Subcutaneous abdominal adipose tissue (tissue), 5 donors: ENCODE measurements around the gene JADE1.

Source experiments
- H3K27ac ChIP-seq: one replicate; pipeline ENCODE4 v1.7.0; 2013; ENCODE audit warnings: low read depth, mild to moderate bottlenecking, inconsistent platforms, low read length, moderate library complexity
- H3K27me3 ChIP-seq, 5 donors: one replicate each; pipeline ENCODE4 v1.7.0; 2013; ENCODE audit warnings: low read length in 5 of 5, inconsistent platforms in 1 of 5; ENCODE audit not compliant: control insufficient read depth in 5 of 5, insufficient read depth in 4 of 5
- H3K36me3 ChIP-seq, 5 donors: one replicate each; pipeline ENCODE4 v1.7.0; 2013; ENCODE audit warnings: low read length in 5 of 5; ENCODE audit not compliant: control insufficient read depth in 5 of 5, insufficient read depth in 5 of 5
- H3K4me1 ChIP-seq, 5 donors: one replicate each; pipeline ENCODE4 v1.7.0; 2013; ENCODE audit warnings: low read length in 5 of 5, mild to moderate bottlenecking in 3 of 5, moderate library complexity in 1 of 5; ENCODE audit not compliant: control insufficient read depth in 5 of 5, insufficient read depth in 5 of 5
- H3K4me3 ChIP-seq, 5 donors: one replicate each; pipeline ENCODE4 v1.7.0; 2013; ENCODE audit warnings: low read length in 5 of 5, low read depth in 1 of 5
- H3K9ac ChIP-seq, 5 donors: one replicate each; pipeline ENCODE4 v1.7.0; 2013; ENCODE audit warnings: low read length in 5 of 5, mild to moderate bottlenecking in 4 of 5, moderate library complexity in 3 of 5
- H3K9me3 ChIP-seq, 5 donors: one replicate each; pipeline ENCODE4 v1.7.0; 2013; ENCODE audit warnings: low read length in 5 of 5; ENCODE audit not compliant: control insufficient read depth in 5 of 5
- donor health status: healthy.
- donor health status: healthy.
- donor health status: healthy.
- donor health status: healthy.
- donor health status: healthy.

JADE1 gene

GRCh38 chr4:128868758-128869157 is 59.3 kb downstream of the JADE1 start:
- no peaks in the 10 kb centered on the region for H3K27me3 ChIP-seq
- H3K36me3 ChIP-seq, result peaks cover 53 to 86% (median 67%) of the 10 kb centered on the region in 5 donors
- no peak overlapping the region for H3K4me3 ChIP-seq
- H3K4me1 ChIP-seq, result no peaks in the 10 kb centered on the region
- peak overlapping the region in 1 of 5 donors; percentile 22 for H3K9ac ChIP-seq
- no peaks in the 10 kb centered on the region for H3K9me3 ChIP-seq
- H3K27ac ChIP-seq, result no peak overlapping the region

- H3K4me3 ChIP-seq, result no peak overlapping the region
- no peaks in the 10 kb centered on the region for H3K27me3 ChIP-seq
- peaks cover 60 to 83% (median 67%) of the 10 kb centered on the region in 5 donors for H3K36me3 ChIP-seq
- no peaks in the 10 kb centered on the region for H3K9me3 ChIP-seq
- H3K4me1 ChIP-seq, result no peaks in the 10 kb centered on the region
- H3K9ac ChIP-seq, result no peak overlapping the region
- no peak overlapping the region for H3K27ac ChIP-seq
Observed at GRCh38 chr4:128869776-128870509, 60.4 kb downstream of the JADE1 start.

DNA sequence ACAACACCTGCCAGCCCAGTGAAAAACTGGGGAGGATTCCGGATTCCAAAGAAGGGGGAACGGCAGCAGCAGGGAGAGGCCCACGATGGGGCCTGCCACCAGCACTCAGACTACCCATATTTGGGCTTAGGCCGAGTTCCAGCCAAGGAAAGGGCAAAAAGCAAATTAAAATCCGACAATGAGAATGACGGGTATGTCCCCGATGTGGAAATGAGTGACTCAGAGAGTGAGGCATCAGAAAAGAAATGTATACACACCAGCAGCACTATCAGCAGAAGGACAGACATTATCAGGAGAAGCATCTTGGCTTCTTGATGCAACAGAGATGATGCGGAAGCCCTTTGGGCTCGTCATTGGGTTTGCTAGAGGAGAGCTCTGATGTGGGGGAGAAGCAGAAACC is 62.4 kb downstream of the JADE1 start:
- Histone ChIP-seq H3K27ac (no peak overlapping the region), H3K4me3 (no peak overlapping the region), H3K36me3 (peaks cover 52 to 70% (median 65%) of the 10 kb centered on the region in 5 donors), H3K4me1 (peaks cover 0 to 2% (median 0%) of the 10 kb centered on the region in 5 donors), H3K9me3 (no peaks in the 10 kb centered on the region), H3K9ac (no peak overlapping the region), H3K27me3 (no peaks in the 10 kb centered on the region)

GRCh38 chr4:128876200-128876599 is 66.7 kb downstream of the JADE1 start:
- no peak overlapping the region for H3K9ac ChIP-seq

GRCh38 chr4:128877934-128878333 is 68.4 kb downstream of the JADE1 start:
- Histone ChIP-seq H3K36me3 (peaks cover 3 to 14% (median 11%) of the 10 kb centered on the region in 5 donors), H3K4me3 (no peak overlapping the region), H3K27ac (no peak overlapping the region), H3K4me1 (peaks cover 0 to 3% (median 0%) of the 10 kb centered on the region in 5 donors), H3K9me3 (no peaks in the 10 kb centered on the region), H3K9ac (no peak overlapping the region), H3K27me3 (no peaks in the 10 kb centered on the region)

More at GRCh38 chr4:128876200-128876599, 66.7 kb downstream of the JADE1 start:
- Histone ChIP-seq H3K4me1 (peaks cover 0 to 3% (median 0%) of the 10 kb centered on the region in 5 donors), H3K4me3 (no peak overlapping the region), H3K36me3 (peaks cover 19 to 30% (median 26%) of the 10 kb centered on the region in 5 donors), H3K27ac (no peak overlapping the region), H3K27me3 (no peaks in the 10 kb centered on the region), H3K9me3 (no peaks in the 10 kb centered on the region)

- H3K4me3 ChIP-seq, result no peak overlapping the region
- H3K4me1 ChIP-seq, result peaks cover 0 to 3% (median 0%) of the 10 kb centered on the region in 5 donors
- peaks cover 0 to 9% (median 4%) of the 10 kb centered on the region in 5 donors for H3K36me3 ChIP-seq
- H3K27ac ChIP-seq, result no peak overlapping the region
- no peak overlapping the region for H3K9ac ChIP-seq
- H3K27me3 ChIP-seq, result no peaks in the 10 kb centered on the region
- no peaks in the 10 kb centered on the region for H3K9me3 ChIP-seq
Observed at GRCh38 chr4:128879283-128879682, 69.8 kb downstream of the JADE1 start.

DNA sequence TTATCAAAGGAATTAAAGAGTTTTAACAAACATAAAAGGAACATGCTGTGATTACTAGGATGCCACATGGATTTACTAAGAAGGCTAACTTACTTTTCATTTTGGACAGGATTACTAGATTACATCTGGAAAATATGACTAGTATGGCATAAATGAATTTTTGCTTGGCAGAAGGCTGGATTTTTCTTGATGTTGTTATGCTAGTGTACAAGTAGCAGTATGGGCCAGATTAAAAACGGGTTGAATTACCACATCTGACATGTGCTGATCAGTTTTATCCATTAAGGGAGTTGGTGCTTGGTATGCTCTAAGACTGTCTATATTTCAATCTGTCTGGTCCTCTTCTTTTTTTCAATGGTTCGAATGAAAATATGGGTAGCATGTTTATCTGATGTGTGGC is 70.5 kb downstream of the JADE1 start:
- Histone ChIP-seq H3K4me1 (peaks cover 0 to 3% (median 0%) of the 10 kb centered on the region in 5 donors), H3K9me3 (no peaks in the 10 kb centered on the region), H3K27ac (no peak overlapping the region), H3K4me3 (no peak overlapping the region), H3K36me3 (peaks cover 0 to 7% (median 3%) of the 10 kb centered on the region in 5 donors), H3K27me3 (no peaks in the 10 kb centered on the region), H3K9ac (no peak overlapping the region)

GRCh38 chr4:128880662-128881061 is 71.2 kb downstream of the JADE1 start:
- no peaks in the 10 kb centered on the region for H3K27me3 ChIP-seq
- H3K9ac ChIP-seq, result no peak overlapping the region
- peaks cover 0 to 7% (median 3%) of the 10 kb centered on the region in 5 donors for H3K36me3 ChIP-seq
- H3K9me3 ChIP-seq, result no peaks in the 10 kb centered on the region
- no peak overlapping the region for H3K4me3 ChIP-seq
- H3K4me1 ChIP-seq, result peaks cover 0 to 3% (median 0%) of the 10 kb centered on the region in 5 donors
- no peak overlapping the region for H3K27ac ChIP-seq

DNA sequence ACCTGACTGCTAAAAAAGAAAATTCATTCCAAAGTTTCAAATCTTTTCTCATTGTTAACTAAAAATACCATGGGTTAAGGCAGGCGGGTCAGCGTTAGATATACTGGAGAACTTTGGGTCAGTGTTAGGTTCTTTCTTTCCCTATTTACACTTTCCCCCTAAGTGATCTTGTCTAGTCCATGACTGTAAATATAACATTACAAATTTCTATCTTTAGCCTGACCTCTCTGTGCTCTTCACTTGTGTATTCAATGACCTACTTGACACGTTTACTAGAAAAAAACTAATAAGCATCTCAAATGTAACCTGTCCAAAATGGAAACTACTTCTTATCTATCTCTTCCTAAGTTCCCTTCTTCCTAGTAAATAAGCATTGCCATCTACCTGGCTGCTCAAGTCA is 95.3 kb downstream of the JADE1 start:
- H3K4me3 ChIP-seq, result no peak overlapping the region
- no peak overlapping the region for H3K27ac ChIP-seq
- H3K36me3 ChIP-seq, result no peaks in the 10 kb centered on the region
- peaks cover 0 to 7% (median 0%) of the 10 kb centered on the region in 5 donors for H3K4me1 ChIP-seq
- no peak overlapping the region for H3K9ac ChIP-seq
- no peaks in the 10 kb centered on the region for H3K9me3 ChIP-seq
- H3K27me3 ChIP-seq, result no peaks in the 10 kb centered on the region

GRCh38 chr4:128906581-128906980 is 97.1 kb downstream of the JADE1 start:
- no peak overlapping the region for H3K27ac ChIP-seq
- no peaks in the 10 kb centered on the region for H3K9me3 ChIP-seq
- no peaks in the 10 kb centered on the region for H3K36me3 ChIP-seq
- H3K4me1 ChIP-seq, result peaks cover 0 to 7% (median 0%) of the 10 kb centered on the region in 5 donors
- no peaks in the 10 kb centered on the region for H3K27me3 ChIP-seq
- no peak overlapping the region for H3K4me3 ChIP-seq
- no peak overlapping the region for H3K9ac ChIP-seq
